ENCODE measurements around the gene EPHX1.
"Not testable (repeated sequence)": the region's sequence is repeated elsewhere in the genome, so short reads cannot be mapped to it uniquely, and the experiment has no call there.

EPHX1 gene

DNA sequence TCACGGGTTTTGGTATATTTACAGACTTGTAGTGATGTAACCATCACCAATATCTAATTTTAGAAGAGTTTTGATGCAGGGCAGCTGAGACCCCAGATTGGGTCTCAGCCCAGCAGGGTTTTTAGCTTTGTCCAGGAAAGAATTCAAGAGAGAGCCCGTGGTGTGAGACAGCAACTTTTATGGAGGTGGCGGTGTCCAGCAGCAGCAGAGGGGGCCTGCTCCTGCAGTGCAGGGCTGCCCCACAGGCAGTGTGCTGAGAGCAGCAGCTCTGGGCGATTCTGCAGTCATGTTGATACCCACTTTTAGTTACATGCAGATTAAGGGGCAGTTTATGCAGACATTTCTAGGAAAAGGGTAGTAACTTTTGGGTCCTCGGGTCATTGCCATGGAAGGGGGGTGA is 1.8 kb upstream of the EPHX1 start:
- no peaks in the 10 kb centered on the region for H3K27me3 Mint-ChIP-seq
- H3K4me1 Mint-ChIP-seq = peaks cover 10% of the 10 kb centered on the region
- no peaks in the 10 kb centered on the region for H3K9me3 Mint-ChIP-seq
- H3K4me3 Mint-ChIP-seq = no peak overlapping the region
- H3K27ac Mint-ChIP-seq = no peak overlapping the region
- H3K36me3 Mint-ChIP-seq = no peaks in the 10 kb centered on the region

- H3K27ac Mint-ChIP-seq, H3K27me3 Mint-ChIP-seq, H3K9me3 Mint-ChIP-seq, H3K36me3 Mint-ChIP-seq: not testable (repeated sequence)
- Mint-ChIP-seq H3K4me1 (peaks cover 10% of the 10 kb centered on the region), H3K4me3 (peak overlapping the region; percentile 80)
Observed at GRCh38 chr1:225810579-225811538, 935 bp downstream of the EPHX1 start.

GRCh38 chr1:225811622-225812487 is 1.9 kb downstream of the EPHX1 start:
- H3K27ac Mint-ChIP-seq = no peak overlapping the region
- no peaks in the 10 kb centered on the region for H3K27me3 Mint-ChIP-seq
- H3K9me3 Mint-ChIP-seq = no peaks in the 10 kb centered on the region
- no peaks in the 10 kb centered on the region for H3K36me3 Mint-ChIP-seq
- no peak overlapping the region for H3K4me3 Mint-ChIP-seq
- H3K4me1 Mint-ChIP-seq = peaks cover 10% of the 10 kb centered on the region

DNA sequence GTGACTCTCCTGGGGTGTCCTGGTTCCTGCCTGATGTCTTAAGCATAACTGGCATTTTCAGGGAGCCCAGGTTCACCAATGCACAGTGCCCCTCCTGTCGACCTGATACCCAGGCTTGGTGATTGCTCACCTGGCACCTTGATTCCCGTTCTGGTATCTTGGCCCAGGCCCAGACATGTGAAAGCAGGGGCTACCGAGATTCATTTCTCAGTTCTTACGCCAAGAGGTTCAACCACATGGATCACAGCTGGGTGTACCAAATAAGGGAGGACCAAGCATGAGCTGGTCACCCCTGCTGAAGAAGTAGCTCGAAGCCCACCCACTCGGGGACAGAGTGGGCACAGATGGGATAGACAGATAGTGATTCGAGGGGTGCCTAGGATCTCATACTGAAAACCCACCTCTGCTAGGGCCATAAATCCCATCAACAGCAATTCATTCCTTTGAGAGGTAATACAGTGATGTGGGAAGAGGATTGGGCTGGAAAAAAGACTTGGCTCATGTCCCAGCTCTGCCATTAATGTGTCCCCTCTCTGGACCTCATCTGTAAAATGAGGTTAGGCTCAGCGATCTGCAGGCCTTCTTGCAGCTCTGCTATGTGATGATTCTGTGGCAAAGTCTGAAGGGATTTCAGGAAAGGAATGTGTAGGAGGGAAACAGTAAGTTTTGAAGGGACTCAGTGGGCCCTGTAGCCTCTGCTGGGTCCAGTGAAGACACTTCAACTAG is 2.7 kb downstream of the EPHX1 start:
- Mint-ChIP-seq H3K4me3 (no peak overlapping the region), H3K27ac (no peak overlapping the region), H3K4me1 (peaks cover 10% of the 10 kb centered on the region), H3K36me3 (no peaks in the 10 kb centered on the region), H3K9me3 (no peaks in the 10 kb centered on the region), H3K27me3 (no peaks in the 10 kb centered on the region)

- H3K4me1 Mint-ChIP-seq = peaks cover 10% of the 10 kb centered on the region
- no peaks in the 10 kb centered on the region for H3K9me3 Mint-ChIP-seq
- no peaks in the 10 kb centered on the region for H3K27me3 Mint-ChIP-seq
- no peaks in the 10 kb centered on the region for H3K36me3 Mint-ChIP-seq
- H3K4me3 Mint-ChIP-seq = no peak overlapping the region
- H3K27ac Mint-ChIP-seq = no peak overlapping the region
Observed at GRCh38 chr1:225813214-225813964, 3.5 kb downstream of the EPHX1 start.

DNA sequence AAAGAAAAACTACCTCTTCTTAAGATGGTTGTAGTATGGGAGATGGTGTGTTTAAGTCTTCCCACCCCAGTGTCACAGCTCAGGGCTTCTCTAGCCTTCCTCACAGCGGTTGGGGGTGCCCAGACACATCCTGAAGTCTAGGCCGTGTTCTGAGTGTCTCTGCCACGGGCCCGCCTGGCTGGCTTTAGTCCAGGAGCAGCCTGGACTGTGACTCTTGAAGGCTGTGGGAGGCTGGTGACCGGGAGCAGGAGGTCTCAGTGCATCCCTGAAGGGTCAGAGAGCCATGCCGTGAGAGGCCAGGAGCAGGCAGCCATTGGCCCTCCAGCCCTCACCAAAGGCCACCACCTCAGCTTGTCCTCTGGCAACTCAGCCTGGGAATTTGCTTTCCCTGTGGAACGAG is 4.5 kb downstream of the EPHX1 start:
- H3K9me3 Mint-ChIP-seq = no peaks in the 10 kb centered on the region
- H3K27me3 Mint-ChIP-seq = no peaks in the 10 kb centered on the region
- no peak overlapping the region for H3K27ac Mint-ChIP-seq
- no peaks in the 10 kb centered on the region for H3K36me3 Mint-ChIP-seq
- H3K4me3 Mint-ChIP-seq = no peak overlapping the region
- peaks cover 10% of the 10 kb centered on the region for H3K4me1 Mint-ChIP-seq

GRCh38 chr1:225815090-225815489 is 5.2 kb downstream of the EPHX1 start:
- H3K4me1 Mint-ChIP-seq, H3K36me3 Mint-ChIP-seq, H3K9me3 Mint-ChIP-seq, H3K4me3 Mint-ChIP-seq, H3K27me3 Mint-ChIP-seq, H3K27ac Mint-ChIP-seq: not testable (repeated sequence)

DNA sequence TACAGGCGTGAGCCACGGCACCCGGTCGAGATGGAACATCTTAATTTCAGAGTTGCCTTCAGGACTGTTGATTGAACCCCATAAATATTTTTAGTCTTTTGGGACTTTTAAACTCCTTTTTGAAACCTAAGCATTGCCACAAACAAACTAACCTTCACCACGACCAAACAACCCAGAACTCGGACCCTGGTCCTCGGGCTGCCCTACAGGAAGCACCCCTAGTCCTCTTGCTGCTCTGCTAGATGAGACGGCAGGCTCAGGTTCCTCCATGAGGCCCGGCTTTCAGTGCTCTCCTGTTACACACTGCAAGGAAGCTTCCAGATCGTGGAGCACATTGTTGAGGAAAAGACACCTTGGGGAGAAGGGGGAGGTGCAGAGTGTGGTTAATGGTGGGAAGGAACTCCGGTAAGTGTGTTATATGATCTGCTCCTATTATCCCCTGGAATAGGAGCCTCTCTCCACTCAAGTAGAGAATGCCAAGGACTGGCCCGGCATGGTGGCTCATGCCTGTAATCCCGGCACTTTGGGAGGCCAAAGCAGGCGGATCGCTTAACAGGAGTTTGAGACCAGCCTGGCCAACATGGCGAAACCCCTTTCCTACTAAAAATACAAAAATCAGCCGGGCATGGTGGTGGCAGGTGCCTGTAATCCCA is 5.7 kb downstream of the EPHX1 start:
- Mint-ChIP-seq H3K36me3 (no peaks in the 10 kb centered on the region), H3K4me1 (peaks cover 1% of the 10 kb centered on the region), H3K27ac (no peak overlapping the region)

GRCh38 chr1:225816643-225817538 is 7.0 kb downstream of the EPHX1 start:
- H3K36me3 Mint-ChIP-seq = no peaks in the 10 kb centered on the region
- H3K9me3 Mint-ChIP-seq = no peaks in the 10 kb centered on the region
- H3K4me3 Mint-ChIP-seq = no peak overlapping the region
- H3K27ac Mint-ChIP-seq = no peak overlapping the region
- H3K4me1 Mint-ChIP-seq = no peaks in the 10 kb centered on the region
- H3K27me3 Mint-ChIP-seq = no peaks in the 10 kb centered on the region

More for the DNA sequence above, 5.7 kb downstream of the EPHX1 start:
- Mint-ChIP-seq H3K27me3 (no peaks in the 10 kb centered on the region), H3K9me3 (no peaks in the 10 kb centered on the region), H3K4me3 (no peak overlapping the region)

GRCh38 chr1:225817611-225818061 is 7.7 kb downstream of the EPHX1 start:
- H3K9me3 Mint-ChIP-seq = no peaks in the 10 kb centered on the region
- H3K36me3 Mint-ChIP-seq = no peaks in the 10 kb centered on the region
- no peaks in the 10 kb centered on the region for H3K27me3 Mint-ChIP-seq
- no peak overlapping the region for H3K4me3 Mint-ChIP-seq
- H3K4me1 Mint-ChIP-seq = no peaks in the 10 kb centered on the region
- H3K27ac Mint-ChIP-seq = no peak overlapping the region

GRCh38 chr1:225818229-225818628 is 8.3 kb downstream of the EPHX1 start:
- Mint-ChIP-seq H3K27ac (no peak overlapping the region), H3K27me3 (no peaks in the 10 kb centered on the region), H3K4me1 (no peaks in the 10 kb centered on the region), H3K36me3 (no peaks in the 10 kb centered on the region), H3K4me3 (no peak overlapping the region), H3K9me3 (no peaks in the 10 kb centered on the region)

DNA sequence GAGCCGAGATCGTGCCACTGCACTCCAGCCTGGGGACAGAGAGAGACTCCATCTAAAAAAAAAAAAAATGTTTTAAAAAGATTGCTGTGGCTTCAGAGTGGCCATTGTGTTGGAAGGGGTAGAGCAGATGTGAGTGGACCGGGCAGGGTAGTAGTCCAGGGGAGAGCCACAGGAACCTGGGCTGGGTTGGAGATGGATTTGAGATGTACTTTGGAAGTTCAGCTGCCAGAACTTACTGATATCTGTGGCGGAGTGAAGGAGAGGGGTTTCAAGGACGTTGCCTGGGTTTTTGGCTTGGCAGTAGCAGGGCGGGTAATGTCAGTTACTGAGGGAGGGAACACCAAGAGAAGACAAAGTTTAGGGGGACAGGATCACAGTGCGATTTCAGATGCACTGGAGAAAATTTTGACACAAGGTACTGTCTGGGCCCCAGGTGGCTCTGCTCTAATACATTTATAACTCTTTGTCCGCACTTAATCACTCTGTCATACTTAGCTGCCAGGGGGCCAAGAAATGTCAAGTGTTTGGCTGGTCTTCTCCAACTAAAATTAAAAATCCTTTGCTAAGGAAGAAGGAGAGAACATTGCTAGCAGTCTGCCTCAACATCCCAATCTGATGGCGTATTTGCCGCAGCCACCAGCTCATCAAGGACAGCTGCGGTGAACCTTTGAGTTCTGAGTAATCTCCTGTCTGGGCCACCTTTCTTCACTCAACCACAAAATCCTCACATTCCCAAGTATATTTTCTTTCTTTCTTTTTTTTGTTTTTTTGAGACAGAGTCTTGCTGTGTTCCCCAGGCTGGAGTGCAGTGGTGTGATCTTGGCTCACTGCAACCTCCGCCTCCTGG is 9.6 kb downstream of the EPHX1 start:
- Mint-ChIP-seq H3K9me3 (no peaks in the 10 kb centered on the region), H3K27ac (peak overlapping the region; percentile 84), H3K4me3 (no peak overlapping the region), H3K36me3 (no peaks in the 10 kb centered on the region), H3K4me1 (no peaks in the 10 kb centered on the region), H3K27me3 (no peaks in the 10 kb centered on the region)

- no peak overlapping the region for H3K4me3 Mint-ChIP-seq
- H3K27me3 Mint-ChIP-seq = no peaks in the 10 kb centered on the region
- no peaks in the 10 kb centered on the region for H3K9me3 Mint-ChIP-seq
- H3K27ac Mint-ChIP-seq = no peak overlapping the region
- no peaks in the 10 kb centered on the region for H3K4me1 Mint-ChIP-seq
- H3K36me3 Mint-ChIP-seq = no peaks in the 10 kb centered on the region
Observed at GRCh38 chr1:225820522-225821120, 10.7 kb downstream of the EPHX1 start.

All from activated naive CD4-positive, alpha-beta T cell treated with anti-CD3 and anti-CD28 coated beads, Interleukin-2, amount 50 U/mL, for 24 hours (primary cell).